GM10248 (cell line): Measurements from ENCODE around the gene NAA25.
"Not testable (repeated sequence)": the region's sequence is repeated elsewhere in the genome, so short reads cannot be mapped to it uniquely, and the experiment has no call there.

Source experiments
- CTCF ChIA-PET: fragments of 300-600 bp; sonication (Branson Sonifier 250); formaldehyde crosslinking; extraction: SDS; loops from one replicate; lab custom pipeline; 2021; ENCODE audit warnings: antibody characterized with exemption; lab: Yijun Ruan, JAX
- POLR2A ChIA-PET: fragments of 350-650 bp; sonication (Branson Sonifier 250); formaldehyde crosslinking; extraction: SDS; loops from one replicate; lab custom pipeline; 2020; ENCODE audit warnings: antibody characterized with exemption; lab: Yijun Ruan, JAX
- DNase-seq: peaks from one replicate; pipeline ENCODE4 v3.0.0; 2012; ENCODE audit errors: extremely low spot score
- CTCF ChIP-seq: IDR thresholded peaks from 2 replicates; pipeline ENCODE4 v1.5.1; 2012; ENCODE audit warnings: mild to moderate bottlenecking, low read depth; ENCODE audit errors: extremely low read depth, missing control alignments, control extremely low read depth

Gene NAA25

GRCh38 chr12:112087055-112087850, 21.3 kb downstream of the NAA25 start:
- no peak for TF ChIP-seq CTCF
- ChIA-PET CTCF (interaction anchor here (1.0 to 1.5 kb wide), 2 partner anchors 11 to 16 kb away, joined by 3 to 4 read pairs; no protein-coding TSS in a partner anchor), POLR2A (interaction anchor here (0.6 kb wide), 1 partner anchor 46 kb away, joined by 6 read pairs; no protein-coding TSS in a partner anchor)
- DNase-seq = no peak

- POLR2A ChIA-PET = no interaction called here
- CTCF ChIA-PET = interaction anchor here (1.2 to 2.9 kb wide), 2 partner anchors 12 to 52 kb away, joined by 4 to 10 read pairs; no protein-coding TSS in a partner anchor
- no peak for DNase-seq
- no peak for TF ChIP-seq CTCF
Observed at GRCh38 chr12:112066566-112066965, 42.0 kb downstream of the NAA25 start.

GRCh38 chr12:112063273-112063672, 45.3 kb downstream of the NAA25 start:
- no peak for DNase-seq
- CTCF ChIA-PET = interaction anchor here (0.8 kb wide), 1 partner anchor 9 kb away, joined by 3 read pairs; no protein-coding TSS in a partner anchor
- POLR2A ChIA-PET = no interaction called here
- TF ChIP-seq CTCF = no peak

- CTCF ChIA-PET = no interaction called here
- POLR2A ChIA-PET = no interaction called here
- no peak for DNase-seq
- TF ChIP-seq CTCF = no peak
Observed at GRCh38 chr12:112061137-112061536, 47.4 kb downstream of the NAA25 start.

- TF ChIP-seq CTCF = no peak
Observed at GRCh38 chr12:112049351-112049750, 59.2 kb downstream of the NAA25 start.

GRCh38 chr12:112046003-112046402, 62.6 kb downstream of the NAA25 start:
- CTCF ChIA-PET = no interaction called here
- TF ChIP-seq CTCF = no peak
- DNase-seq = no peak
- POLR2A ChIA-PET = no interaction called here

More at GRCh38 chr12:112049351-112049750, 59.2 kb downstream of the NAA25 start:
- ChIA-PET POLR2A (interaction anchor here (0.8 kb wide), 1 partner anchor 35 kb away, joined by 4 read pairs; no protein-coding TSS in a partner anchor), CTCF (interaction anchor here (0.9 to 1.2 kb wide), 4 partner anchors 10 to 105 kb away, joined by 3 to 4 read pairs (median 3); no protein-coding TSS in a partner anchor)
- DNase-seq = no peak

- CTCF ChIA-PET = interaction anchor here (1.4 to 1.8 kb wide), 2 partner anchors 10 to 22 kb away, joined by 4 read pairs; no protein-coding TSS in a partner anchor
- POLR2A ChIA-PET, DNase-seq: not testable (repeated sequence)
Observed at GRCh38 chr12:112036614-112037013, 72.0 kb downstream of the NAA25 start.
